NCI-H524 treated with DMSO at 0.1 percent for 48 hours (cell line): ENCODE results near the gene KLK11.

Experiments used
- DNase-seq: peaks from one replicate; lab custom pipeline; 2025; lab: John Stamatoyannopoulos, UW

The KLK11 gene, protein sequence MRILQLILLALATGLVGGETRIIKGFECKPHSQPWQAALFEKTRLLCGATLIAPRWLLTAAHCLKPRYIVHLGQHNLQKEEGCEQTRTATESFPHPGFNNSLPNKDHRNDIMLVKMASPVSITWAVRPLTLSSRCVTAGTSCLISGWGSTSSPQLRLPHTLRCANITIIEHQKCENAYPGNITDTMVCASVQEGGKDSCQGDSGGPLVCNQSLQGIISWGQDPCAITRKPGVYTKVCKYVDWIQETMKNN

GRCh38 chr19:51026554-51026831 is at the start of gene KLK11:
Gene KLK11, minus strand, starts transcription at chr19:51026616. Its CDS starts 985 bp downstream, at chr19:51025631.
- DNase-seq: no peak

DNA sequence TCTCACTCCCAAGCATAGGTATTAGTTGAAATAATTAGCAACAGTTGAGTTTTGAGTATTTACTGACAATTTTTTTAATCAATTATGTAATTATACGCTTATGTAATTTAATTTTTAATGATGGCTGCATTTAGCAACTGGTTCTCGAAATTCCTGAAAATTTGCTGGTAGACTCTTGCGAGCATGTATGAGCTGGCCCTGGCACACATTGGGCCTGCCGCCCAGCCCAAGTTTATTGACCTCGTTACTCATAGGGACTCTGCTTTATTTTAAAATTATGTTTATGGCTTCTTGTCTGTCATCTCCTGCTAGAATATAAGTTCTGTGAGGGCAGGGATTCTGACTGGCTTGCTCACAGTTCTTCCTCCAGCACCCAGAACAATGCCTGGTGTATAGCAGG is 49.6 kb upstream of the KLK11 start:
- DNase-seq: no peak

- DNase-seq: no peak
Observed at GRCh38 chr19:51071095-51071405, 44.6 kb upstream of the KLK11 start.

DNA sequence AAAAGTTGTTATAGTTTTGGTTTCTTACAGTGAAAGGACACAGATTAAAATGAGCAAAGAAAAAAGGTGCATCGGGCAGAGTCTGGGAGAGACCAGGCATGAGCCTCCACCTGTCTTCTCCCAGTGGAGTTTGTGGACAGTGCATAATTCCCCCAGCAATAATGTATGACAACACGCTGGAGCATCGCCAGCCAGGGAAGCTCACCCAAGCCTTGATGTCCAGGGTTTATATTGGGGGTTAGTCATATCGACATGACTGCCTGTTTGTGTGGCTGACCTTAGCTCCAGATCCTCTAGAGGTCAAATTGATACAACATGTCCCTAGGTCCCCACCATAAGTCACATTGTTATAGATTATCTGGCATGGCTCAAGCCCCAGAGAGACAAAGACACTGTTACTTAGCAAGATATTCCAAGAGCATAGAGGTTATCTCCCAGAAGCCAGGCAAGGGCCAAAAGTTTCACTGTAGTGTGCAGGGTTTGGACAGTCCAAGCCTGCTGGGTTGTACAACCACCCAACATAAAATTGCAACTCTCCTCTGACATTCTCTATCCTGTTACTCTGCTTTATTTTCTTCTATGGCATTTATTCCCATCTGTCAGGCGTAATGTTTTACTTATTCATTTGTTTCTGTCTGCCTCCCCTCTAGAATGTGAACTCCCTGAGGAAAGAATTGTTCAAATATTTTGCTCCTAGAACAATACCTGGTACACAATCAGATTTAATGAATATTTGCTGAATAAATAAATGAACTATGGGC is 44.1 kb upstream of the KLK11 start:
- no peak for DNase-seq

GRCh38 chr19:51066393-51067186 is 40.2 kb upstream of the KLK11 start:
- no peak for DNase-seq

DNA sequence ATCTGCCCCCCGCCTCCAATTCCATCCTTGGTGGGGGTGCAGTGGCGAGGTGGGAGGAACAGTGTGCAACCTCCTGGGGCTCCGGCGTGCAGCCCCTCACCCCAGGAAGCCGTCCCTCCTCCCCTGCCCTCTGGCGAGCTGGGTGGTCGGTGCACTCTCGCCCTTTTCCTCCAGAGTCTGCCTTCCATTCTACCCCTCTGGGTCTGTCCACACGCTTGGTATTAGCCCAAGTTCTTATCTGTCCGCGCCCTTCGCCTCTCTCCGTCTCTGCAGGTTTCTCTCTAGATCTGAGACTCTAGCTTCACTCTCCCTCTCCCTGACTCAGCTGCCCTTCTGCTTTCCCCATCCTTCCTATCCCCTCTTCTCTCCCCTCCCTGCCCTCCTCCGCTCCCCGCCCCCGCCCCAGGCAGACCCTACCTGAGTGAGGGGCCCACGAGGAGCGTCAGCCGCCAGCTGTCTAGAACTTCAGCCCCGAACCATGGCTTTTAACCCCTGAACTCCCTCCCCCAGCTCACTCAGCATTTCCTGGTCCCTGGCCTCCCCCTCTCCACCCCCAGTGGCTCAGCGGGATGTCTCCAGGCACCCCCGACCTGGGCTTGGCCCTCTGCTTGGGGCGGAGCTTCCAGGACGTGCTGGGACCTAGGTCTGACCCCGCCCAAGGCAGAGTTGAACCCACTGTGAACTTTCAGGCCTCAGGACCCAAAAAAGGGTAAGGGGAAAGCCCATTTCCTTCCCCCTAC is 39.0 kb upstream of the KLK11 start:
- no peak for DNase-seq

DNA sequence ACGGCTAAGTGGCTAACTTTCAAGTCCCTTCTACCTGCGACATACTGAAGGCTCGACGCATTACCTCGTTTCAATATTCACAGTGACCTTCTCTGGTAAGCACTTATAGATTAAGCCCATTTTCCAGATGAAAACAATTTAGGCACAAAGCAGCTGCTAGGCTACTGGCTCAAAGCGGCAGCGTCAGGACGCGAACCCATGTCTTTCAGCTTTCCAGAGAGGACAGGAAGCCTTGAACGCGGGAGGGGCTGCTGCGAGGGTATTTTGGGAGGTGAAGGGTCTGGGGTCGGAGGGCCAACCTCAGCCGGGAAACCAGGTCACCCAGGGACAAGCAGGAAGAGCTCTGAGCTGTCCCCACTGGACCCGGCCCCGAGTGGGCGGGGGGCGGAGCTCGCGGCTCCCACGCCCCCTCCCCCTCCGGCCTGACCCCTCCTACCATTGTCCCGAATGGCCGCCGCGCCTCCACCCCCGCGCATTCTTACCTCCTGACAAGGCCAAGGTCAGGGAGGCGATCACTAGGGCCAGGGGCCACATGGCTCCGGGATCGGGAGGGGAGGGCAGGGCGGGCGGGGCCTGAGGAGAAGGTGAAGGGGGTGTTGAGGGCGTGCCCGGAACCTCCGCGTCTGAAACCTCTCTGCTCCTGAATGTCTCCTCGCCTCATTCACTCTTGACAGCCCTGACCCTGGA is 38.3 kb upstream of the KLK11 start, which contains the start of gene KLK13:
Gene KLK13 (minus strand): TSS at position 559 of the 687 bp plus-strand sequence. CDS start 25 bp downstream, at position 534.
- DNase-seq: no peak

DNA sequence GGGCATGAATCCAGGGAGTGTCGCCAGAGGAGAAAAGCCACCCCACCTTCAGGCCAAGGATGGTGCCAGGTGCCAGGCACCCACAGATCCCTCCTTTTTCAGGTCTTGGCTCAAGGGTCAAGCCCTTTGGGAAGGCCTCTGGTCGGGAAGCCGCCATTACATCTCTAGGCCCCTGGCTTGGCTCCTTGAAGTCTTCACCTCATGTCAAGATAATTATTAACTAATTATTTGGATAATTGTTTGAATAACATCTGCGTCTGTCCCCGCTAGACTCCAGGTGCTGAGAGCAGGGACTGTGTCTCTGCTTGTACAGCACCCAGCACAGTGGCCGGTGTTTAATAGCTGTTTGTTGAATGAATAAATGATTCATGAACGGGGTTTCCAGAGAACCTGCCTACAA is 37.2 kb upstream of the KLK11 start:
- DNase-seq: no peak

- no peak for DNase-seq
Observed at GRCh38 chr19:51060973-51061372, 34.6 kb upstream of the KLK11 start.

DNA sequence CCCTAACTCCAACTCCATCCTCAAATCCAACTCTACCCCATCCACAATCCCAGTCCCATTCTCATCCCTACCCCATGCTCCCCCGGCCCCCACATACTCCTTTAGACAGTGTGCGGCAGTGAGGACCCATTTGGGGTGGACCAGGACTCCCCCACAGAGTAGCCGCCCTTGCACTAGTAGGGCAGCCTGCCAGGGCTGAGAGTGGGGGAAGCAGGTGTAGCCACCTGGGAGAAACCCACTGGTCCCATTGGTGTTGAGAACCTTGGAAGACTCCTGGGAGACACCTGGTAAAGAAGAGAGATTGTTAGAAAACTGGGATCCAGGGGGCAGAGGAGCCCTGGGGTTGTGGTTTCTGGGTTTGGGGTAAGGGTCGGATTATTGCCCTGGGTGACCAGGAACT is 33.9 kb upstream of the KLK11 start:
- DNase-seq: no peak

DNA sequence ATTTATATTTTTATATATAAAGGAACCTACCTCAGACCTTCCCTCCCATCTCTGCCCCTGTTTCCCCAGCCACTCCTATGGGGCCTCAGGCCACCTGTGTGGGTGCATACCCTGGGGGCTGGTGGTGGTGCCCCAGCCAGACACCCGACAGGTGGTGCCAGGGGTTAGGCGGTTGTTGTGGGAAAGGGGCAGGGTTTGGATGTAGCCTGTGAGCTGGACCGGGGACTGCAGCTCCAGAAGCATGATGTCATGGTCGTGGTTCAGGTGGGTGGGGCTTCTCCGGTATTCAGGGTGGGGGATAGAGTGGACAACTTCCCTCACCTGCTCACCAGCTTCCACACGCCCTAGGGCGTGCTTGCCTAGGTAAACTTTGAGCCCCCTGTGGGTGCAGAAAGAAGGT is 33.3 kb upstream of the KLK11 start:
- no peak for DNase-seq

DNA sequence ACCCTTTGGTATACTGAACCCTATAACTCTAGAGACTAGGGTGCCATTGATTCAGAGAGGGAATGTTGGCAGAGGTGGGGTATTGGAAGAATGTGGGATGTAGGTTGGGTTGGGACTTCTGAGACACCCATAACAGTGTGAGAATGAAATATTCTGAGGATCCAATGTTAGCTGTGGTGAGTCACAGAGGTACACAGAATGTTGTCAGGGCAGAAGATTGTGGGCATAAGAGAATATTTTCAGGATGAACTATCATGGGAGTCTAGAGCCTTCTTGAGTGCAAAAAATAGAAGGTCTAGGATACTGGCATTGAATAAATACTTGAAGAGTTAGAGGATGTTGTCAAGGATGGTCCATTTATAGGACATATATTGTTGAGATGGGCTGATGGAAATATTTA is 29.4 kb upstream of the KLK11 start:
- no peak for DNase-seq

GRCh38 chr19:51047031-51047335 is 20.6 kb upstream of the KLK11 start:
- DNase-seq: no peak

GRCh38 chr19:51044327-51044726 is 17.9 kb upstream of the KLK11 start:
- no peak for DNase-seq

GRCh38 chr19:51043497-51043896 is 17.1 kb upstream of the KLK11 start:
- DNase-seq: no peak

- no peak for DNase-seq
Observed at GRCh38 chr19:51040151-51040550, 13.7 kb upstream of the KLK11 start.

- no peak for DNase-seq
Observed at GRCh38 chr19:51036519-51036918, 10.1 kb upstream of the KLK11 start.

GRCh38 chr19:51034704-51035103 is 8.3 kb upstream of the KLK11 start, which contains the start of gene KLK12:
Gene KLK12, minus strand, starts transcription at chr19:51035002. Its CDS starts 381 bp downstream, at chr19:51034621.
- no peak for DNase-seq

DNA sequence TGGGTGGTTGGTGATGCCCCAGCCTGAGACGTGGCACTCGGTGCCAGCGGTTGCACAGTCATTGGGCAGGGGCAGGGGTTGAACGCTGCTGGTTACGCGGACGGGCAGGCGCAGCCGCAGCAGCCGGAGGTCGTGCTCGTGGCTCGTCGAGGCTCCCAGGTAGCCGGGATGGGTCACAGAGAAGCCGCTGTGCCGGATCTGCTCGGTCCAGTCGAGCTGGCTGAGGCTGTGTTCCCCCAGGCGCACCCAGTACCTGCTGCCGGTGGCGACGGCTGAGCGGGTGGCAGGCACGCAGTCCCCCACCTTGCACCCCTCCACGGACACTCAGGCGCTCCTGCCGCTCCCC is 5.4 kb upstream of the KLK11 start:
- DNase-seq: no peak

DNA sequence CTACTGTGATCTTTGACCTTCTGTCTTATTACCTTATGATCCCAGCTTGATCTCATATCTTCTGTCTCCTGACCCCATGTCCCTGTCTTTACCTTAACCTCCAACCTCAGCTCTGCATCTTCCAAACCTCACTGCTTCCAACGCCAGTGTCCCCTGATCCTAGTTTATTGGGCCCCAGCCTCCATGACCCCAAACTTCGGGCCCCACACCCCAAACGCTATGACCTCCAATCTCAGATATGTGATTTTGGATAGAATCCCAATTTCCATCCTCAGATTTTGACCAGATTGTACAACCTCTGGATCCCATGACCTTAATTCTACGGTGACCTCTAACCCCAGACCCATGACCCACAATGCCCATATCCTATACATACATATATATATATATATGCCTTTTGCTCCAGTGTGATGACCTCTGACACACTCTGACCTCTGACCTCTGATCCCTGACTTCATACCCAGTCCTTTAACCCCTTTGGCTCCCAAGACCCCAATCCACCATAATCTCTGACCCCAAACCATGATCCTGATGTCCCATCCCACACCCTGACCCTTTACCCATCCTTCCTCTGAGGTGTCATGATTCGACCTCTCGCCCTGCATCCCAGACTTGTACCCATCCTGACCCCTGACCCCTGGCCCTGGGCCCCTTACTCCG is 4.9 kb upstream of the KLK11 start:
- no peak for DNase-seq

GRCh38 chr19:51030631-51031030 is 4.2 kb upstream of the KLK11 start:
- DNase-seq: no peak

- no peak for DNase-seq
Observed at GRCh38 chr19:51029718-51030117, 3.3 kb upstream of the KLK11 start.
